ENCODE results near the gene CPT1B. TPM values are rescaled to one million over a fixed set of nuclear protein-coding genes. Genes with fewer than 3 reads are reported as not detected.

The CPT1B gene
- total RNA-seq, 2 experiments from 2014 or later = 107 to 113 TPM

DNA sequence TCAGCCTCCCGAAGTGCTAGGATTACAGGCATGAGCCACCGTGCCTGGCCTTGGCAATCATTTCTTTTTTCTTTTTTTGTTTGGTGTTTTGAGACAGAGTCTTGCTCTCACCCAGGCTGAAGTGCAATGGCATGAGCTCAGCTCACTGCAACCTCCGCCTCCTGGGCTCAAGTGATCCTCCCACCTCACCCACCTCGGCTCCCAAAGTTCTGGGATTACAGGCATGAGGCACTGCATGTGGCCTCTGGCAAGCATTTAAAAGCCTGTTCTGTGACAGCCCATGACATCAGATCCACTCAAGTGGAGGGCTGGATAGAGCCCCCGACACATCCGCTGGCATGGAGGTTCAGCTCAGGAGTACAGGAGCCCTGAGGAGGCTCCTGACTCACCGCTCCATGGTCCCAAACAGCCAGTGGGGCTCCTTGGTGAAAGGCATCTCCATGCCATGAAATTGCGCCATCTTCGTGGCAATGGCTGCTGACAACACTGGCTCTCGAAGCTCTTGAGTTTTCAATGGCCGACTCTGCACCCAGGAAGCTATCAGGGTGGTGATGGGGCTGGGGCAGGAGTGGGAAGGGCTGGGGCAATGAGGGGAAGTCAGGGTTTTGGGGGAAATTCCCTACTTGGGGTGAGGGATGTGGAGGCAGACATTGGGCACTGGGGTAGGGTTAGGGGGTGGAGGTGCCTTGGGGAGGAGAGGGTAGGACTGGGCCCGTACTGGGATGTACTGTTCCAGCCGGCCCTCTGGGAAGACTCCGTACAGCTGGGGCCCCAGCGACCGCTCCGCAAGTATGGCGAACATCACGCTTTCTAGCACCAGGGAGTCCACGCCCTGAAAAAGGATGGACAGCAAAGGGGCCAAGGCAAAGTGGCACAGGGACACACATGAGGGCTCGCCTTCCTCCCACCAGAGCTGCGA, 3.1 kb upstream of the CPT1B start:
- Mint-ChIP-seq H3K36me3 (ENCODE audit: low read depth) (peaks cover 24% of the 10 kb centered on the region), H3K27me3 (no peaks in the 10 kb centered on the region), H3K4me1 (peaks cover 35% of the 10 kb centered on the region), H3K9me3 (no peaks in the 10 kb centered on the region), H3K4me3 (peak overlapping the region; percentile 88), H3K27ac (peak overlapping the region; percentile 92)
- DNase-seq = no peak
- ChIA-PET POLR2A (interaction anchor here (0.7 kb wide), 1 partner anchor 55 kb away, joined by 6 read pairs; no protein-coding TSS in a partner anchor), CTCF (interaction anchor here (0.6 to 2.9 kb wide), 9 partner anchors 9 to 305 kb away, joined by 3 to 17 read pairs (median 3); partner anchors contain the start of genes KLHDC7B, SCO2 and SYCE3)

DNA sequence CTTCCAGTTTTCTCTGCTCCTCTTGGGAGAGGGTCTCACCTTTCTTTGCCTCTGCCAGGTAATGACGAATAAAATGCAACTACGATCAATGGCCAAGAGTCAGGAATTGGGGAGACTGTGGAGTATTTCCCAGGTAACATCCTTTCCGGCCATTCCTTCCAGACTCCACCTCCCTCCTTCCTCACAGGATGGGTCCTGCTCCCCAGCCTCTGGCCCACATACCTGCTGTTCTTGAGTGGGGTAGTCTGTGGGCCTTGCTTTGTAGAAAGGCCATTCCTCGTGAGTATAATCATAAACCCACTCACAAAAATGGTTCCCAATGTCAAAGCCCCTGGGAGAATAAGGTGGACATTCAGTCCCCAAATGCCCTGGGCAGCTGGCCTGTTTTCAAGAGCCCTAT, 1.5 kb upstream of the CPT1B start:
- H3K4me3 Mint-ChIP-seq = no peak overlapping the region
- H3K4me1 Mint-ChIP-seq = peaks cover 37% of the 10 kb centered on the region
- H3K9me3 Mint-ChIP-seq = no peaks in the 10 kb centered on the region
- no peaks in the 10 kb centered on the region for H3K27me3 Mint-ChIP-seq
- peak overlapping the region; percentile 34 for H3K27ac Mint-ChIP-seq
- no peak for DNase-seq
- POLR2A ChIA-PET = no interaction called here
- CTCF ChIA-PET = interaction anchor here (2.1 kb wide), 1 partner anchor 54 kb away, joined by 6 read pairs; the partner anchor contains the start of gene SCO2
- peaks cover 29% of the 10 kb centered on the region for H3K36me3 Mint-ChIP-seq (ENCODE audit: low read depth)

GRCh38 chr22:50578776-50579310, 616 bp upstream of the CPT1B start:
- ChIA-PET POLR2A (no interaction called here), CTCF (interaction anchor here (1.2 to 3.0 kb wide), 3 partner anchors 14 to 53 kb away, joined by 4 to 16 read pairs (median 6); partner anchors contain the start of genes SCO2 and SYCE3)
- H3K4me1 Mint-ChIP-seq = peaks cover 37% of the 10 kb centered on the region
- no peaks in the 10 kb centered on the region for H3K27me3 Mint-ChIP-seq
- H3K36me3 Mint-ChIP-seq (ENCODE audit: low read depth) = peaks cover 32% of the 10 kb centered on the region
- no peaks in the 10 kb centered on the region for H3K9me3 Mint-ChIP-seq
- no peak overlapping the region for H3K27ac Mint-ChIP-seq
- H3K4me3 Mint-ChIP-seq = no peak overlapping the region
- no peak for DNase-seq

GRCh38 chr22:50577697-50577986, 585 bp downstream of the CPT1B start:
- Mint-ChIP-seq H3K4me3 (peak overlapping the region; percentile 16), H3K27ac (peak overlapping the region; percentile 31)
- CTCF ChIA-PET = interaction anchor here (1.6 to 3.0 kb wide), 4 partner anchors 12 to 52 kb away, joined by 5 to 16 read pairs (median 6); partner anchors contain the start of genes SCO2 and SYCE3

GRCh38 chr22:50576806-50577696, 1.2 kb downstream of the CPT1B start:
- H3K4me3 Mint-ChIP-seq = peak overlapping the region; percentile 16
- no peaks in the 10 kb centered on the region for H3K27me3 Mint-ChIP-seq
- POLR2A ChIA-PET = no interaction called here
- CTCF ChIA-PET = interaction anchor here (1.6 to 3.0 kb wide), 3 partner anchors 11 to 44 kb away, joined by 5 to 16 read pairs (median 7); partner anchors contain the start of gene SYCE3
- no peaks in the 10 kb centered on the region for H3K9me3 Mint-ChIP-seq
- H3K36me3 Mint-ChIP-seq (ENCODE audit: low read depth) = peaks cover 35% of the 10 kb centered on the region
- H3K27ac Mint-ChIP-seq = peak overlapping the region; percentile 33
- DNase-seq = no peak
- peaks cover 30% of the 10 kb centered on the region for H3K4me1 Mint-ChIP-seq

More at GRCh38 chr22:50577697-50577986, 585 bp downstream of the CPT1B start:
- H3K9me3 Mint-ChIP-seq = no peaks in the 10 kb centered on the region
- no peak for DNase-seq
- no peaks in the 10 kb centered on the region for H3K27me3 Mint-ChIP-seq
- H3K36me3 Mint-ChIP-seq (ENCODE audit: low read depth) = peaks cover 33% of the 10 kb centered on the region
- H3K4me1 Mint-ChIP-seq = peaks cover 30% of the 10 kb centered on the region
- POLR2A ChIA-PET = no interaction called here

- H3K4me1 Mint-ChIP-seq = peaks cover 24% of the 10 kb centered on the region
- ChIA-PET POLR2A (no interaction called here), CTCF (interaction anchor here (1.3 to 3.0 kb wide), 4 partner anchors 10 to 45 kb away, joined by 4 to 16 read pairs (median 7); partner anchors contain the start of gene SYCE3)
- H3K4me3 Mint-ChIP-seq = no peak overlapping the region
- no peaks in the 10 kb centered on the region for H3K9me3 Mint-ChIP-seq
- DNase-seq = no peak
- peaks cover 38% of the 10 kb centered on the region for H3K36me3 Mint-ChIP-seq (ENCODE audit: low read depth)
- no peak overlapping the region for H3K27ac Mint-ChIP-seq
- no peaks in the 10 kb centered on the region for H3K27me3 Mint-ChIP-seq
Measured at GRCh38 chr22:50576070-50576469, 2.2 kb downstream of the CPT1B start.

DNA sequence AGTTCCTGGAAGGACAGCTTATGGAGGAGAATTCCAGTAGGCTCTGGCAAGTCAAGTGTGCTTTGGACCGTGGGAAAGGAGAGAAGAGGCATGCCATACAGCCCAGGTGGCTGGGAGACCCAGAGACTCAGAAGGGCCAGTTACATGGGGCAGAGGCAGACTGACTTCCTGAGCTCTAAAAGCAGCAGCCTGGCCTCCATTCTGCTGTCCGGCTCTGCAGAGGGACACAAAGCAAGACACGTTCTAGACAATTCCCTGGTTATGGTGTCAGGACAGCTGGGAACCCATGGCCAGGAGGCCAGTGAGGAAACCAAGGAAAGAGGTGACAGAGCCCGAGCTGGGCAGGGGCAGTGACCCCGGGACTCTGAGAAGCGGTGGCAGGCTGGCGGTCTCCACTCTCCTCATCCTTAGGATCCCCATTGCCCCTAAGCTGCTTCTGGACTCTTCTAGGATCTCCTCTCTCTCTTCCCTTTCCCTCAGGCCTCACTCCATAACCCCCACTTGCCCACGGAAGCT, 2.7 kb downstream of the CPT1B start:
- DNase-seq = no peak
- no peaks in the 10 kb centered on the region for H3K27me3 Mint-ChIP-seq
- POLR2A ChIA-PET = interaction anchor here (0.6 to 0.7 kb wide), 2 partner anchors 28 to 36 kb away, joined by 3 read pairs; no protein-coding TSS in a partner anchor

DNA sequence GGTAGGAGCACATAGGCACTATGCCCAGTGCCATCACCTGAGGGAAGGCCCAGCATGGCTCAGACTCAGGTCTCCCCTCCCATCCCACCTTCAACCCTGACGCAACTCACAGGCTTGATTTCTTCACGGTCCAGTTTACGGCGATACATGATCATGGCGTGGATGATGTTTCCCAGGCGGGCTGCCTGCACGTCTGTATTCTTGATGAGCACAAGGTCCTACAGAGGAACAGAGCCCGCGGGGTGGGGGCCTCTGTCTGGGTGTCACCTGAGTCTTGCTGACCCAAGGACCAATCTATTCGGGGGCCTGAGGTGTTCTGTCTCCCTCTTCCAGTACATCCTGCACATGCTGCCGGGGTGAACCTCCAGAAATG, 3.9 kb downstream of the CPT1B start:
- peaks cover 12% of the 10 kb centered on the region for H3K4me1 Mint-ChIP-seq
- H3K27ac Mint-ChIP-seq = no peak overlapping the region
- DNase-seq = no peak
- H3K36me3 Mint-ChIP-seq (ENCODE audit: low read depth) = peaks cover 36% of the 10 kb centered on the region
- no peaks in the 10 kb centered on the region for H3K9me3 Mint-ChIP-seq
- ChIA-PET CTCF (interaction anchor here (1.0 to 2.0 kb wide), 3 partner anchors 9 to 188 kb away, joined by 3 to 13 read pairs (median 6); partner anchors contain the start of gene SYCE3), POLR2A (interaction anchor here (0.6 kb wide), 1 partner anchor 11 kb away, joined by 3 read pairs; no protein-coding TSS in a partner anchor)
- no peaks in the 10 kb centered on the region for H3K27me3 Mint-ChIP-seq
- H3K4me3 Mint-ChIP-seq = no peak overlapping the region

More for the DNA sequence above, 2.7 kb downstream of the CPT1B start:
- CTCF ChIA-PET = interaction anchor here (1.0 to 2.0 kb wide), 5 partner anchors 10 to 189 kb away, joined by 3 to 13 read pairs (median 6); partner anchors contain the start of gene SYCE3
- H3K27ac Mint-ChIP-seq = no peak overlapping the region
- H3K9me3 Mint-ChIP-seq = no peaks in the 10 kb centered on the region
- peaks cover 22% of the 10 kb centered on the region for H3K4me1 Mint-ChIP-seq
- H3K4me3 Mint-ChIP-seq = no peak overlapping the region
- H3K36me3 Mint-ChIP-seq (ENCODE audit: low read depth) = peaks cover 42% of the 10 kb centered on the region

- no peaks in the 10 kb centered on the region for H3K27me3 Mint-ChIP-seq
- H3K36me3 Mint-ChIP-seq (ENCODE audit: low read depth) = peaks cover 41% of the 10 kb centered on the region
- no peak overlapping the region for H3K27ac Mint-ChIP-seq
- ChIA-PET POLR2A (no interaction called here), CTCF (interaction anchor here (1.4 to 2.0 kb wide), 3 partner anchors 8 to 28 kb away, joined by 6 to 13 read pairs (median 7); partner anchors contain the start of genes KLHDC7B and SYCE3)
- H3K4me3 Mint-ChIP-seq = no peak overlapping the region
- peaks cover 10% of the 10 kb centered on the region for H3K4me1 Mint-ChIP-seq
- DNase-seq = no peak
- no peaks in the 10 kb centered on the region for H3K9me3 Mint-ChIP-seq
Measured at GRCh38 chr22:50573491-50574382, 4.5 kb downstream of the CPT1B start.

DNA sequence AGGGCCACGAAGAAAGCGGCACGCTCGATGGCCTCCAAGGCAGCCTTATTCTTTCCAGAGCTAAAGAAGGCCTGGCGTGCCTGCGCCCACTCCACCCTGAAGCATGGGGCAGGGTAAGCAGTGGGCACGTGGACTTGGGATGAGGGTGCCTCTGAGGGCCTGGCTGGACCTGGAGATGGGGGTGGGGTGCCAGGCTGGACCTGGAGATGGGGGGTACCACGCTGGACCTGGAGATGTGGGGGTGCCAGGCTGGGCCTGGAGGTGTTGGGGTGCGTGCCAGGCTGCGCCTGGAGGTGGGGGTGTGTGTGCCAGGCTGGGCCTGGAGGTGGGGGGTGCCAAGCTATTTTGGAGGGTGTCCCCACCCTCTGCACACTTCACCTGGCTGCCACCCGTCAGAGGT, 5.3 kb downstream of the CPT1B start:
- ChIA-PET CTCF (interaction anchor here (1.4 kb wide), 2 partner anchors 9 to 28 kb away, joined by 7 read pairs; partner anchors contain the start of genes CHKB and KLHDC7B), POLR2A (no interaction called here)
- H3K27me3 Mint-ChIP-seq = no peaks in the 10 kb centered on the region
- peaks cover 45% of the 10 kb centered on the region for H3K36me3 Mint-ChIP-seq (ENCODE audit: low read depth)
- no peak for DNase-seq
- H3K9me3 Mint-ChIP-seq = no peaks in the 10 kb centered on the region
- H3K4me3 Mint-ChIP-seq = no peak overlapping the region
- no peak overlapping the region for H3K27ac Mint-ChIP-seq
- H3K4me1 Mint-ChIP-seq = peaks cover 6% of the 10 kb centered on the region

Data from activated CD4-positive, alpha-beta T cell treated with anti-CD3 and anti-CD28 coated beads, Interleukin-2, amount 10 ng/mL, durations not matched to agents 7 days and 5 days (primary cell).